ENCODE results near the gene KCNIP4. TPM values are rescaled to one million over a fixed set of nuclear protein-coding genes. Genes with fewer than 3 reads are reported as not detected.

KCNIP4 gene
- total and polyA plus RNA-seq, 2 experiments from 2014 or later: 0.14 to 0.63 TPM

DNA sequence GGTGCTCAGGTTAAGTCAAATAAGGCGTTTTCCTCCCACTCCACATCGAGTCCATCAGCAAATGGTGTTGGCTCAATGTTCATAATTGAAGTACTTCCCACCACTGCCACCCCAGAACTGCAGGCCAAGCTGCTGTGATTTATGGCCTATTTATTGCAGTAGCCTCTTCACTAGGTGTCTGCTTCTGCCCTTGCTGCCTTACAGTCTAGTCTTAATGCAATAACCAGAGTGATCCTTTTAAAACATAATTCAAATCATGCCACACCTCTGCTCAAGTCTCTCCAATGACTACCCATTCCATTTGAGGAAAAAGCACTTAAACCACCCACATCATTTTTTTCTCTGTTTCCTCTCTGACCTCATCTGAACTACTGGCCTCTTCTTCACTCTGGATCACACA is 220.3 kb downstream of the KCNIP4 start (continued):
- TF ChIP-seq, protein P1, sequence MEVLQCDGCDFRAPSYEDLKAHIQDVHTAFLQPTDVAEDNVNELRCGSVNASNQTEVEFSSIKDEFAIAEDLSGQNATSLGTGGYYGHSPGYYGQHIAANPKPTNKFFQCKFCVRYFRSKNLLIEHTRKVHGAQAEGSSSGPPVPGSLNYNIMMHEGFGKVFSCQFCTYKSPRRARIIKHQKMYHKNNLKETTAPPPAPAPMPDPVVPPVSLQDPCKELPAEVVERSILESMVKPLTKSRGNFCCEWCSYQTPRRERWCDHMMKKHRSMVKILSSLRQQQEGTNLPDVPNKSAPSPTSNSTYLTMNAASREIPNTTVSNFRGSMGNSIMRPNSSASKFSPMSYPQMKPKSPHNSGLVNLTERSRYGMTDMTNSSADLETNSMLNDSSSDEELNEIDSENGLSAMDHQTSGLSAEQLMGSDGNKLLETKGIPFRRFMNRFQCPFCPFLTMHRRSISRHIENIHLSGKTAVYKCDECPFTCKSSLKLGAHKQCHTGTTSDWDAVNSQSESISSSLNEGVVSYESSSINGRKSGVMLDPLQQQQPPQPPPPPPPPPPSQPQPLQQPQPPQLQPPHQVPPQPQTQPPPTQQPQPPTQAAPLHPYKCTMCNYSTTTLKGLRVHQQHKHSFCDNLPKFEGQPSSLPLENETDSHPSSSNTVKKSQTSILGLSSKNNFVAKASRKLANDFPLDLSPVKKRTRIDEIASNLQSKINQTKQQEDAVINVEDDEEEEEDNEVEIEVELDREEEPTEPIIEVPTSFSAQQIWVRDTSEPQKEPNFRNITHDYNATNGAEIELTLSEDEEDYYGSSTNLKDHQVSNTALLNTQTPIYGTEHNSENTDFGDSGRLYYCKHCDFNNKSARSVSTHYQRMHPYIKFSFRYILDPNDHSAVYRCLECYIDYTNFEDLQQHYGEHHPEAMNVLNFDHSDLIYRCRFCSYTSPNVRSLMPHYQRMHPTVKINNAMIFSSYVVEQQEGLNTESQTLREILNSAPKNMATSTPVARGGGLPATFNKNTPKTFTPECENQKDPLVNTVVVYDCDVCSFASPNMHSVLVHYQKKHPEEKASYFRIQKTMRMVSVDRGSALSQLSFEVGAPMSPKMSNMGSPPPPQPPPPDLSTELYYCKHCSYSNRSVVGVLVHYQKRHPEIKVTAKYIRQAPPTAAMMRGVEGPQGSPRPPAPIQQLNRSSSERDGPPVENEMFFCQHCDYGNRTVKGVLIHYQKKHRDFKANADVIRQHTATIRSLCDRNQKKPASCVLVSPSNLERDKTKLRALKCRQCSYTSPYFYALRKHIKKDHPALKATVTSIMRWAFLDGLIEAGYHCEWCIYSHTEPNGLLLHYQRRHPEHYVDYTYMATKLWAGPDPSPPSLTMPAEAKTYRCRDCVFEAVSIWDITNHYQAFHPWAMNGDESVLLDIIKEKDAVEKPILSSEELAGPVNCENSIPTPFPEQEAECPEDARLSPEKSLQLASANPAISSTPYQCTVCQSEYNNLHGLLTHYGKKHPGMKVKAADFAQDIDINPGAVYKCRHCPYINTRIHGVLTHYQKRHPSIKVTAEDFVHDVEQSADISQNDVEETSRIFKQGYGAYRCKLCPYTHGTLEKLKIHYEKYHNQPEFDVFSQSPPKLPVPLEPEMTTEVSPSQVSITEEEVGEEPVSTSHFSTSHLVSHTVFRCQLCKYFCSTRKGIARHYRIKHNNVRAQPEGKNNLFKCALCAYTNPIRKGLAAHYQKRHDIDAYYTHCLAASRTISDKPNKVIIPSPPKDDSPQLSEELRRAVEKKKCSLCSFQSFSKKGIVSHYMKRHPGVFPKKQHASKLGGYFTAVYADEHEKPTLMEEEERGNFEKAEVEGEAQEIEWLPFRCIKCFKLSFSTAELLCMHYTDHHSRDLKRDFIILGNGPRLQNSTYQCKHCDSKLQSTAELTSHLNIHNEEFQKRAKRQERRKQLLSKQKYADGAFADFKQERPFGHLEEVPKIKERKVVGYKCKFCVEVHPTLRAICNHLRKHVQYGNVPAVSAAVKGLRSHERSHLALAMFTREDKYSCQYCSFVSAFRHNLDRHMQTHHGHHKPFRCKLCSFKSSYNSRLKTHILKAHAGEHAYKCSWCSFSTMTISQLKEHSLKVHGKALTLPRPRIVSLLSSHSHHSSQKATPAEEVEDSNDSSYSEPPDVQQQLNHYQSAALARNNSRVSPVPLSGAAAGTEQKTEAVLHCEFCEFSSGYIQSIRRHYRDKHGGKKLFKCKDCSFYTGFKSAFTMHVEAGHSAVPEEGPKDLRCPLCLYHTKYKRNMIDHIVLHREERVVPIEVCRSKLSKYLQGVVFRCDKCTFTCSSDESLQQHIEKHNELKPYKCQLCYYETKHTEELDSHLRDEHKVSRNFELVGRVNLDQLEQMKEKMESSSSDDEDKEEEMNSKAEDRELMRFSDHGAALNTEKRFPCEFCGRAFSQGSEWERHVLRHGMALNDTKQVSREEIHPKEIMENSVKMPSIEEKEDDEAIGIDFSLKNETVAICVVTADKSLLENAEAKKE (CRISPR knock-in tag; IDR thresholded peaks at IDR 0.05): no peak
- TF ChIP-seq EZH2phosphoT487 (IDR thresholded peaks at IDR 0.05; ENCODE audit: unreplicated experiment) (no peak), ZNF114 (CRISPR knock-in tag; IDR thresholded peaks at IDR 0.05) (no peak), JUNB (IDR thresholded peaks at IDR 0.05; ENCODE audit: unreplicated experiment) (no peak), NANOG (IDR thresholded peaks at IDR 0.05; ENCODE audit: borderline replicate concordance) (no peak)

DNA sequence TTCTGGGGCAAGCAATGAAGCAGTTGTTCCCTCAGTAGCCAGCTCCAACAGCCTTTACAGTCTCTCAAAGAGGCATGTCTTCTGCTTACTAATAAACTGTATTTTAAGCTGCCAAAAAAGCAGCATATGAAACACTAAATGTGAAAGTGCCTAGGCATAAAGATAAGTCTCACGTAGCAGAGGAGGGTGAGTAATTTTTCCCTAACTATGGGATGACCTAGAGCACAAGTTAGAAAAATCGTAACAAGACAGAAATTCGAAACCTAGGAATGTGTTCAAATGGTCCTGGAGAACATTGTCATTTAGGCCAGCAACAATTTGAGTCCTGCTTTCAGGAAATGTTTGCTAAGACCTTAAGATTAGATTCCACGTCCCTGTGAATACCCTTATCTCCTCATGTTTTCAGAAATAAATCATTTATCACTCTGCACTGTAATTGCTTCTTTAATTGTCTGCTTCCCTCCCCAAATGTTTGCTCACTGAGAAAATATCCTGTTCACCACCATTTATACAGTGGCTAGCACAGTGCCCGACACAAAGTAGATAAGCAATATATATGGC is 222.2 kb downstream of the KCNIP4 start:
- Histone ChIP-seq H3F3A (replicated peaks; ENCODE audit: low read depth) (no peaks in the 10 kb centered on the region), H2AFZ (no peak overlapping the region), H3K27me3 (ENCODE audit: insufficient read depth) (no peaks in the 10 kb centered on the region), H3K36me3 (ENCODE audit: insufficient read depth) (no peaks in the 10 kb centered on the region), H3K79me2 (replicated peaks; ENCODE audit: insufficient read depth) (no peaks in the 10 kb centered on the region), H3K4me1 (ENCODE audit: insufficient read depth) (no peaks in the 10 kb centered on the region), H3K4me3 (no peak overlapping the region), H4K20me1 (replicated peaks; ENCODE audit: insufficient read depth) (no peaks in the 10 kb centered on the region), H3K9me2 (ENCODE audit: insufficient read depth) (no peaks in the 10 kb centered on the region), H3K27ac (ENCODE audit: low read depth) (no peak overlapping the region), H3K4me2 (no peak overlapping the region)
- TF ChIP-seq CREB1 (CRISPR knock-in tag; IDR thresholded peaks at IDR 0.05; ENCODE audit: low read depth) (no peak), JUNB (IDR thresholded peaks at IDR 0.05; ENCODE audit: unreplicated experiment) (no peak), EZH2phosphoT487 (IDR thresholded peaks at IDR 0.05; ENCODE audit: unreplicated experiment) (no peak), NANOG (IDR thresholded peaks at IDR 0.05; ENCODE audit: borderline replicate concordance) (no peak), STAT1 (IDR thresholded peaks at IDR 0.05; ENCODE audit: unreplicated experiment) (no peak), ZNF114 (CRISPR knock-in tag; IDR thresholded peaks at IDR 0.05) (no peak)
- TF ChIP-seq, protein P2, sequence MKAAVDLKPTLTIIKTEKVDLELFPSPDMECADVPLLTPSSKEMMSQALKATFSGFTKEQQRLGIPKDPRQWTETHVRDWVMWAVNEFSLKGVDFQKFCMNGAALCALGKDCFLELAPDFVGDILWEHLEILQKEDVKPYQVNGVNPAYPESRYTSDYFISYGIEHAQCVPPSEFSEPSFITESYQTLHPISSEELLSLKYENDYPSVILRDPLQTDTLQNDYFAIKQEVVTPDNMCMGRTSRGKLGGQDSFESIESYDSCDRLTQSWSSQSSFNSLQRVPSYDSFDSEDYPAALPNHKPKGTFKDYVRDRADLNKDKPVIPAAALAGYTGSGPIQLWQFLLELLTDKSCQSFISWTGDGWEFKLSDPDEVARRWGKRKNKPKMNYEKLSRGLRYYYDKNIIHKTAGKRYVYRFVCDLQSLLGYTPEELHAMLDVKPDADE (IDR thresholded peaks at IDR 0.05): no peak
- TF ChIP-seq, protein P3, sequence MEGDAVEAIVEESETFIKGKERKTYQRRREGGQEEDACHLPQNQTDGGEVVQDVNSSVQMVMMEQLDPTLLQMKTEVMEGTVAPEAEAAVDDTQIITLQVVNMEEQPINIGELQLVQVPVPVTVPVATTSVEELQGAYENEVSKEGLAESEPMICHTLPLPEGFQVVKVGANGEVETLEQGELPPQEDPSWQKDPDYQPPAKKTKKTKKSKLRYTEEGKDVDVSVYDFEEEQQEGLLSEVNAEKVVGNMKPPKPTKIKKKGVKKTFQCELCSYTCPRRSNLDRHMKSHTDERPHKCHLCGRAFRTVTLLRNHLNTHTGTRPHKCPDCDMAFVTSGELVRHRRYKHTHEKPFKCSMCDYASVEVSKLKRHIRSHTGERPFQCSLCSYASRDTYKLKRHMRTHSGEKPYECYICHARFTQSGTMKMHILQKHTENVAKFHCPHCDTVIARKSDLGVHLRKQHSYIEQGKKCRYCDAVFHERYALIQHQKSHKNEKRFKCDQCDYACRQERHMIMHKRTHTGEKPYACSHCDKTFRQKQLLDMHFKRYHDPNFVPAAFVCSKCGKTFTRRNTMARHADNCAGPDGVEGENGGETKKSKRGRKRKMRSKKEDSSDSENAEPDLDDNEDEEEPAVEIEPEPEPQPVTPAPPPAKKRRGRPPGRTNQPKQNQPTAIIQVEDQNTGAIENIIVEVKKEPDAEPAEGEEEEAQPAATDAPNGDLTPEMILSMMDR (conservative IDR thresholded peaks at IDR 0.05; ENCODE audit: low read depth in 2 of 2): no peak
- Mint-ChIP-seq H3K27me3 (ENCODE audit: insufficient read depth, low read depth, poor library complexity) (no peaks in the 10 kb centered on the region), H3K4me1 (peaks cover 7% of the 10 kb centered on the region; the same call in 2 of the 3 replicates), H3K36me3 (ENCODE audit: low read depth) (no peaks in the 10 kb centered on the region), H3K4me3 (no peak overlapping the region), H3K9me3 (no peaks in the 10 kb centered on the region), H3K27ac (no peak overlapping the region)
- ATAC-seq (no peak), DNase-seq (ENCODE audit: low spot score) (no peak)
